ENCODE data around the gene CFHR3. TPM values are rescaled to one million over a fixed set of nuclear protein-coding genes. Genes with fewer than 3 reads are reported as not detected.
"Not testable (repeated sequence)": the region's sequence is repeated elsewhere in the genome, so short reads cannot be mapped to it uniquely, and the experiment has no call there.

The CFHR3 gene
- total and polyA plus RNA-seq, 2 donors (not counting 1 experiment from before 2014, with no cell fraction given): 0.17 TPM; not detected in 1

DNA sequence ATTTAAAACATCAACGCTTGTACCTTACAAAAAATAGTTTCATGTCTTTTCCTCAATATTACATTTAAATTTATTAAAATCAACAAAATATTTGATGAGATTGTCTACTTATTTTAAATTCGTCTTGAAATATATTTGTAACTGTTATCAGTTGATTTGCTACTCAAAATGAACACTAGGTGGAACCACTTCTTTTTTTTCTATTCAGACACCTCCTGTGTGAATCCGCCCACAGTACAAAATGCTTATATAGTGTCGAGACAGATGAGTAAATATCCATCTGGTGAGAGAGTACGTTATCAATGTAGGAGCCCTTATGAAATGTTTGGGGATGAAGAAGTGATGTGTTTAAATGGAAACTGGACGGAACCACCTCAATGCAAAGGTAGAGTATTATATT, 31.4 kb upstream of the CFHR3 start:
- not testable (repeated sequence) for H3K36me3 ChIP-seq (ENCODE audit: control insufficient read depth, insufficient read depth, low read length)

DNA sequence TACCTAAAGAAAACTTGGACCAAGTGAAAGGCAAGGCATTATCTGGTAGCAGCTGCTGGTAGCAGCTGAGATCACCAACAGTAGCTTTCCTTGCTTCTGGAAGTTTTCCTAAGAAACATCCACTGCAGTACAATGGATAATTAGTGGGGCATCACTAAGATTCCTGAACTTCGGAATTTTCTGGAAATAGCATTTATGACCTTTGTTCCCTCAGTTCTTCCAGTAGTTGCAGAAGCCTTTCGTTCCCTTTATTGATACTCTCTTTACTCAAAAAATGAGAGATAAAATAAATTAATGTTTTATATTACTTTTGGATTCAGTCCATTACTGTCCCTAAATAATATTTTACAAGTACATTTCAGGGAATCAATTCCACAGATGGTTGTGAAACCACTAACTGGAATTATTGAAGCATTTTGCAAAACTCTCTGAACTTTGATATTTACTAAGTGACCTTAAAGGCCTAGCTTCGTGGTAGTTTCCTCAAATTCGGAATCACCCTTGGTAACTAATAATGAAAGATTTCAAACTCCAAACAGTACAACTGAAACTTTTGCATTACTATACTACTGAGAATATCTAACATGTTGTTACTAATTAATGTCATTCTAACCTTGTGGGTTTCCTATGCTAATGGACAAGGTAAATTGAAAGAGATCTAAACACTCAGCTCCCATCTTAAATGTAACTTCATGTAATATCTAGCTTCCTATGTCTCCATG, 9.5 kb upstream of the CFHR3 start:
- H3K9ac ChIP-seq (ENCODE audit: insufficient read depth, low read length); H3K4me2 ChIP-seq (ENCODE audit: extremely low read depth, insufficient read depth, low read length); H3K79me2 ChIP-seq (ENCODE audit: control insufficient read depth, insufficient read depth, low read length); H3K36me3 ChIP-seq (ENCODE audit: control insufficient read depth, insufficient read depth, low read length); H3K4me1 ChIP-seq (ENCODE audit: control insufficient read depth, extremely low read depth, insufficient read depth, low read length); H3K9me3 ChIP-seq (ENCODE audit: control insufficient read depth, insufficient read depth, low read depth, low read length); H3K4me3 ChIP-seq (replicated peaks in 1 of 4; ENCODE audit: control extremely low read depth in 1 of 4, insufficient read depth in 1 of 4, low read depth in 3 of 4, low read length in 4 of 4); H3K27ac ChIP-seq (ENCODE audit: insufficient read depth, low read length); H2AFZ ChIP-seq (ENCODE audit: low read length); H4K20me1 ChIP-seq (ENCODE audit: control insufficient read depth, extremely low read depth, insufficient read depth, low read length); DNase-seq (ENCODE audit: low read depth in 2 of 2); H3K27me3 ChIP-seq (ENCODE audit: control insufficient read depth, insufficient read depth, low read length): not testable (repeated sequence)

More for the DNA sequence above, 31.4 kb upstream of the CFHR3 start:
- H3K4me3 ChIP-seq (replicated peaks in 1 of 4; ENCODE audit: control extremely low read depth in 1 of 4, insufficient read depth in 1 of 4, low read depth in 3 of 4, low read length in 4 of 4); H3K27ac ChIP-seq (ENCODE audit: insufficient read depth, low read length); H3K4me2 ChIP-seq (ENCODE audit: extremely low read depth, insufficient read depth, low read length); H3K9ac ChIP-seq (ENCODE audit: insufficient read depth, low read length); H3K4me1 ChIP-seq (ENCODE audit: control insufficient read depth, extremely low read depth, insufficient read depth, low read length); H3K27me3 ChIP-seq (ENCODE audit: control insufficient read depth, insufficient read depth, low read length); H3K79me2 ChIP-seq (ENCODE audit: control insufficient read depth, insufficient read depth, low read length); H3K9me3 ChIP-seq (ENCODE audit: control insufficient read depth, insufficient read depth, low read depth, low read length); H2AFZ ChIP-seq (ENCODE audit: low read length); H4K20me1 ChIP-seq (ENCODE audit: control insufficient read depth, extremely low read depth, insufficient read depth, low read length): not testable (repeated sequence)
- peak; percentile 13 to 33 for DNase-seq (ENCODE audit: low read depth in 2 of 2)
- TF ChIP-seq, protein P1, sequence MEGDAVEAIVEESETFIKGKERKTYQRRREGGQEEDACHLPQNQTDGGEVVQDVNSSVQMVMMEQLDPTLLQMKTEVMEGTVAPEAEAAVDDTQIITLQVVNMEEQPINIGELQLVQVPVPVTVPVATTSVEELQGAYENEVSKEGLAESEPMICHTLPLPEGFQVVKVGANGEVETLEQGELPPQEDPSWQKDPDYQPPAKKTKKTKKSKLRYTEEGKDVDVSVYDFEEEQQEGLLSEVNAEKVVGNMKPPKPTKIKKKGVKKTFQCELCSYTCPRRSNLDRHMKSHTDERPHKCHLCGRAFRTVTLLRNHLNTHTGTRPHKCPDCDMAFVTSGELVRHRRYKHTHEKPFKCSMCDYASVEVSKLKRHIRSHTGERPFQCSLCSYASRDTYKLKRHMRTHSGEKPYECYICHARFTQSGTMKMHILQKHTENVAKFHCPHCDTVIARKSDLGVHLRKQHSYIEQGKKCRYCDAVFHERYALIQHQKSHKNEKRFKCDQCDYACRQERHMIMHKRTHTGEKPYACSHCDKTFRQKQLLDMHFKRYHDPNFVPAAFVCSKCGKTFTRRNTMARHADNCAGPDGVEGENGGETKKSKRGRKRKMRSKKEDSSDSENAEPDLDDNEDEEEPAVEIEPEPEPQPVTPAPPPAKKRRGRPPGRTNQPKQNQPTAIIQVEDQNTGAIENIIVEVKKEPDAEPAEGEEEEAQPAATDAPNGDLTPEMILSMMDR (conservative IDR thresholded peaks at IDR 0.05 in 1 of 2, IDR thresholded peaks at IDR 0.05 in 1 of 2; ENCODE audit: low read depth in 1 of 2, low read length in 2 of 2): peak; percentile 12 to 30

DNA sequence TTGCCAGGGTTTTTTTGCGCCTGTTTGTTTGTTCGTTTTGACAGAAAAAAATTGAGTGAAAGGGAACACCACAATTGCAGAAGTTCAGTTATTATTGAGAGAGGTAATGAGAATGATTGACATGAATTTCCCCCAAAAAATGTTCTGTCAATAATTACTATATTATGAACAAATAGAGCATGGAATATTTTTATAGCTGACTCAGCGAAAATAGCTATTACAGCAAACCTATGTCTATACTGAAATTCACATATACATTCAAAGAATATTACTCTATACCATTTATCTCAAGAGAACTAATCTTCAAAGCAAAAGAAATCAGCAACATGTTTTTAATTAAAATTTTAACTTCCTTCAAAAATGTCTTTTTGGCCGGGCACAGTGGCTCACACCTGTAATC, 4.8 kb upstream of the CFHR3 start:
- H3K4me3 ChIP-seq (replicated peaks in 1 of 4; ENCODE audit: control extremely low read depth in 1 of 4, insufficient read depth in 1 of 4, low read depth in 3 of 4, low read length in 4 of 4): not testable (repeated sequence)

DNA sequence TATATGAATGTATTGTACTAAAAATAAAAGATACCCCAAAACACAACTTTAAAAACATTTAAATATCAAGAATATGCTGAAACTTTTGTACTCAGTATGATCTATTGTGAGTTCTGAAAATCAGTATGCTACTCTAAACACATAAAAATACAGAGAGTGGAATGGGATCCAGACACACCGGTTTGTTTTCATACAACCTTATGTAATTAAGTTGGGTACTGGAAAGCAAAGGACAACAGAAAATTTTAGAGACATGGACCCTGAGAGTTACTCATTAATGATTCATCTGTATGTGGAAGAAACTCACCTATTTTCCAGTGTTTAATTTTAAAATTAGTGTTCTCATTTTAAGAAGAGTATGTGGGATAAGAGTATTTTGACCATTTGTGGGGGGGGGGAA, 927 bp upstream of the CFHR3 start:
- no peak for TF ChIP-seq EZH2 (IDR thresholded peaks at IDR 0.05; ENCODE audit: low read length, missing control alignments)
- TF ChIP-seq, protein P1 (conservative IDR thresholded peaks at IDR 0.05 in 1 of 2, IDR thresholded peaks at IDR 0.05 in 1 of 2; ENCODE audit: low read depth in 1 of 2, low read length in 2 of 2): no peak
- no peak overlapping the region for H3K4me3 ChIP-seq (replicated peaks in 1 of 4; ENCODE audit: control extremely low read depth in 1 of 4, insufficient read depth in 1 of 4, low read depth in 3 of 4, low read length in 4 of 4)
- DNase-seq (ENCODE audit: low read depth in 2 of 2): no peak
- no peak overlapping the region for H3K27ac ChIP-seq (ENCODE audit: insufficient read depth, low read length)
- no peaks in the 10 kb centered on the region for H3K4me1 ChIP-seq (ENCODE audit: control insufficient read depth, extremely low read depth, insufficient read depth, low read length)
- no peak overlapping the region for H3K4me2 ChIP-seq (ENCODE audit: extremely low read depth, insufficient read depth, low read length)
- no peaks in the 10 kb centered on the region for H3K79me2 ChIP-seq (ENCODE audit: control insufficient read depth, insufficient read depth, low read length)
- H3K27me3 ChIP-seq (ENCODE audit: control insufficient read depth, insufficient read depth, low read length): no peaks in the 10 kb centered on the region
- H2AFZ ChIP-seq (ENCODE audit: low read length): no peak overlapping the region
- no peaks in the 10 kb centered on the region for H3K9me3 ChIP-seq (ENCODE audit: control insufficient read depth, insufficient read depth, low read depth, low read length)
- no peaks in the 10 kb centered on the region for H4K20me1 ChIP-seq (ENCODE audit: control insufficient read depth, extremely low read depth, insufficient read depth, low read length)
- no peaks in the 10 kb centered on the region for H3K36me3 ChIP-seq (ENCODE audit: control insufficient read depth, insufficient read depth, low read length)
- no peak overlapping the region for H3K9ac ChIP-seq (ENCODE audit: insufficient read depth, low read length)

More for the DNA sequence above, 4.8 kb upstream of the CFHR3 start:
- H2AFZ ChIP-seq (ENCODE audit: low read length); H3K4me2 ChIP-seq (ENCODE audit: extremely low read depth, insufficient read depth, low read length); H3K27me3 ChIP-seq (ENCODE audit: control insufficient read depth, insufficient read depth, low read length); H3K9me3 ChIP-seq (ENCODE audit: control insufficient read depth, insufficient read depth, low read depth, low read length); H4K20me1 ChIP-seq (ENCODE audit: control insufficient read depth, extremely low read depth, insufficient read depth, low read length); H3K79me2 ChIP-seq (ENCODE audit: control insufficient read depth, insufficient read depth, low read length); H3K4me1 ChIP-seq (ENCODE audit: control insufficient read depth, extremely low read depth, insufficient read depth, low read length); DNase-seq (ENCODE audit: low read depth in 2 of 2); H3K36me3 ChIP-seq (ENCODE audit: control insufficient read depth, insufficient read depth, low read length); H3K27ac ChIP-seq (ENCODE audit: insufficient read depth, low read length); H3K9ac ChIP-seq (ENCODE audit: insufficient read depth, low read length): not testable (repeated sequence)

Data from fibroblast of lung (primary cell).